T-helper 2 cell treated with Interferon-gamma antibody and Interleukin-4, amounts not matched to agents 5 μg/mL and 100 μg/mL, for 36 hours (primary cell): ENCODE results near the gene TYW3.
"Not testable (repeated sequence)": the region's sequence is repeated elsewhere in the genome, so short reads cannot be mapped to it uniquely, and the experiment has no call there.

Experiments
- DNase-seq: peaks from one replicate; pipeline ENCODE4 v3.0.0; 2021; ENCODE audit warnings: low spot score
- H3K27ac Mint-ChIP-seq: one replicate; pipeline ENCODE4 v1.8.0; 2021; ENCODE audit warnings: mild to moderate bottlenecking, mixed read lengths
- H3K27me3 Mint-ChIP-seq: one replicate; pipeline ENCODE4 v1.8.0; 2021; ENCODE audit warnings: low read depth, mixed read lengths
- H3K36me3 Mint-ChIP-seq: one replicate; pipeline ENCODE4 v1.8.0; 2021; ENCODE audit warnings: low read depth, mixed read lengths
- H3K4me1 Mint-ChIP-seq: one replicate; pipeline ENCODE4 v1.8.0; 2021; ENCODE audit warnings: low read depth, mixed read lengths
- H3K4me3 Mint-ChIP-seq: one replicate; pipeline ENCODE4 v1.8.0; 2022; ENCODE audit warnings: mild to moderate bottlenecking, moderate library complexity, mixed read lengths
- H3K9me3 Mint-ChIP-seq: one replicate; pipeline ENCODE4 v1.8.0; 2021; ENCODE audit warnings: mixed read lengths

TYW3 gene

DNA sequence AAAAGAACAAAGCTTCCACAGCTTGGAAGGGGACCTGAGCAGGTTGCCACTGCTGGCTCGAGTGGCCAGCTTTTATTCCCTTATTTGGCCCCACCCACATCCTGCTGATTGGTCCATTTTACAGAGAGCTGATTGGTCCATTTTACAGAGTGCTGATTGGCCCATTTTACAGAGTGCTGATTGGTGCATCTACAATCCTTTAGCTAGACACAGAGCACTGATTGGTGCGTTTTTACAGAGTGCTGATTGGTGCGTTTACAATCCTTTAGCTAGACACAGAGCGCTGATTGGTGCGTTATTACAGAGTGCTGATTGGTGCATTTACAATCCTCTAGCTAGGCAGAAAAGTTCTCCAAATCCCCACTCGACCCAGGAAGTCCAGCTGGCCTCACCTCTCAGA is 12.3 kb downstream of the TYW3 start:
- not testable (repeated sequence) for H3K4me3 Mint-ChIP-seq, H3K4me1 Mint-ChIP-seq, H3K27ac Mint-ChIP-seq, DNase-seq, H3K27me3 Mint-ChIP-seq
- Mint-ChIP-seq H3K36me3 (peaks cover 60% of the 10 kb centered on the region), H3K9me3 (peaks cover 12% of the 10 kb centered on the region)

DNA sequence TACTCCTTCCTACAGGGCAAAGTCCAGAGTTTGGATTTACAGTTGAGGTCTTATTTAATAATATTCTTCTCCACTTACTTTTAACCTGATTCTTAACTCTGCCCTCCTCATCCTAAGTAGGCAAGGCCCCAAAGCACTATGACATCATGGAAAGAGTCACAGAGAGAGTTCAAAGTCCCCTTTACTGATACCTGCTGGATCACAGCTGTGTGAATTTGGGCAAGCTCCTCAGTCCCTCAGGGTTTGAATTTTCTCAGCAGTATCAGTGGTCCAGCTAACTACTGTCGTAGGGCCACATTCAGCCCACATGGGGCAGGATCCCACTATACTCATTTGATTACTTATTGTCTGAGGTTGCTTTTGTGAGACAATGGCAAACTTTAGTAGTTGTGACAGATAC is 16.0 kb downstream of the TYW3 start:
- Mint-ChIP-seq H3K27ac (no peak overlapping the region), H3K4me1 (no peaks in the 10 kb centered on the region), H3K27me3 (no peaks in the 10 kb centered on the region), H3K9me3 (peaks cover 10% of the 10 kb centered on the region), H3K36me3 (peaks cover 48% of the 10 kb centered on the region), H3K4me3 (no peak overlapping the region)
- no peak for DNase-seq

DNA sequence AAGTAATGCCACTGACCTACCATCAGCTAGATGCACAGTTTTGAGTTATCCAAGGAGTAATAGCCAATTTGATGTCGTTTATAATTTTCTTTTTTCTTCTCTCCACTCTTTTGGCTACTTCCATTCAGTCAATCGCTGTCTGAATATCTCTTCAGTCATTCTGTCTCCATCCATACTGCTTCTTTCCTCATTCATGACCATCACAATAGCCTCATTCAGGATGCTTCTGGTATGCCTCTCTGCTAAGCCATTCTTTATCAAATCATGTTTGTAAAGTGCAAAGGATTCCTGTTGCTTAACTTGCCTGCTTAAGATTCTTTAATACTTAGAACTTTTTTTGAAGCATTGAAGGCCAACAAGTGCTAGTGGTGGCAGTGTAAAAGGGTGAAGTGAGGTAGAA is 20.2 kb downstream of the TYW3 start:
- peaks cover 19% of the 10 kb centered on the region for H3K9me3 Mint-ChIP-seq
- H3K4me3 Mint-ChIP-seq, result no peak overlapping the region
- no peaks in the 10 kb centered on the region for H3K27me3 Mint-ChIP-seq
- peaks cover 64% of the 10 kb centered on the region for H3K36me3 Mint-ChIP-seq
- no peak overlapping the region for H3K27ac Mint-ChIP-seq
- DNase-seq, result no peak
- no peaks in the 10 kb centered on the region for H3K4me1 Mint-ChIP-seq

DNA sequence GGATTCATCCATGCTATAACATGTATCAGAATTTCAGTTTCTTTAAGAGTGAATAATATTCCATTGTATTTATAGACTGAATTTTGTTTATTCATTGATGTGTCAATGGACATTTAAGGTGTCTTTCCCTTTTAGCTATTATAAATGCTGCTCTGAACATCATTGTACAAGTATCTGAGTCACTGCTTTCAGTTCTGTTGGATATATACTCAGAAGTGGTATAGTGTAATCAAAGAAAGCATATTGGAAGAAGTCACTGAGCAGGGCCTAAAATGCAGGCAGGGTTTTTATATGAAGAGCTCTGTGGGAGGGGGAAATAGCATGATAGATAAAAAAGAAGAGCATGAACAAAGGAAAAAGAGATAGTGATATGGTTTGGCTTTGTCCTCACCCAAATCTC is 22.5 kb downstream of the TYW3 start:
- peaks cover 20% of the 10 kb centered on the region for H3K9me3 Mint-ChIP-seq
- H3K4me3 Mint-ChIP-seq, result no peak overlapping the region
- no peaks in the 10 kb centered on the region for H3K27me3 Mint-ChIP-seq
- DNase-seq, result no peak
- H3K27ac Mint-ChIP-seq, result no peak overlapping the region
- no peaks in the 10 kb centered on the region for H3K4me1 Mint-ChIP-seq
- H3K36me3 Mint-ChIP-seq, result peaks cover 78% of the 10 kb centered on the region

DNA sequence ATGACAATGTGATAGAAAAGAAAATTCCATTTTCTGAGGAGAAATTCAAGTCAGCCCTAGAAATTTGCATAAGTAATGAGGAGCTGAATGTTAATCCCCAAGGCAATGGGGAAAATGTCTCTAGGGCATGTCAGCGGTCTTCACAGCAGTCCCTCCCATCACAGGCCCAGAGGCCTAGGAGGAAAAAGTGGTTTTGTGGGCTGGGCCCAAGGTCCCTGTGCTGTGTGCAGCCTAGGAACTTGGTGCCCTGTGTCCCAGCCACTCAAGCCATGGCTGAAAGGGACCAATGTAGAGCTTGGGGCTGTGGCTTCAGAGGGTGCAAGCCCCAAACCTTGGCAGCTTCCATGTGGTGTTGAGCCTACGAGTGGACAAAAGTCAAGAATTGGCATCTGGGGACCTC is 23.7 kb downstream of the TYW3 start:
- peaks cover 79% of the 10 kb centered on the region for H3K36me3 Mint-ChIP-seq
- H3K4me1 Mint-ChIP-seq, DNase-seq, H3K27me3 Mint-ChIP-seq, H3K27ac Mint-ChIP-seq, H3K4me3 Mint-ChIP-seq: not testable (repeated sequence)
- H3K9me3 Mint-ChIP-seq, result peaks cover 20% of the 10 kb centered on the region

DNA sequence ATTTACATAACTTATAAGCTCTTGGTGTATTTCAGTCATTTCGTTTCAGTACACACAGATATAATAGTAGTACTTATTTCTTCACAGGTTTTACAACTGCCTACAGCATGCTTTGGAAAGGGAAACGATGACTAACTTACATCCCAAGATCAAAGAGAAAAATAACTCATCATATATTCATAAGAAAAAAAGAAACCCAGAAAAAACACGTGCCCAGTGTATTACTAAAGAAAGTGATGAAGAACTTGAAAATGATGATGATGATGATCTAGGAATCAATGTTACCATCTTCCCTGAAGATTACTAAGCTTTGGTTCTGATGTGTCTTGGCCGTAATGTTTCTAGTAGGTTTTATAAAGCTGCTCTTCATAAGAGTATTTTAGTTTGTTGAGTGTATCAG is 30.9 kb downstream of the TYW3 start:
- no peak for DNase-seq
- no peaks in the 10 kb centered on the region for H3K9me3 Mint-ChIP-seq
- peaks cover 36% of the 10 kb centered on the region for H3K36me3 Mint-ChIP-seq
- H3K27me3 Mint-ChIP-seq, result no peaks in the 10 kb centered on the region
- H3K4me3 Mint-ChIP-seq, result no peak overlapping the region
- H3K4me1 Mint-ChIP-seq, result peaks cover 4% of the 10 kb centered on the region
- H3K27ac Mint-ChIP-seq, result no peak overlapping the region

DNA sequence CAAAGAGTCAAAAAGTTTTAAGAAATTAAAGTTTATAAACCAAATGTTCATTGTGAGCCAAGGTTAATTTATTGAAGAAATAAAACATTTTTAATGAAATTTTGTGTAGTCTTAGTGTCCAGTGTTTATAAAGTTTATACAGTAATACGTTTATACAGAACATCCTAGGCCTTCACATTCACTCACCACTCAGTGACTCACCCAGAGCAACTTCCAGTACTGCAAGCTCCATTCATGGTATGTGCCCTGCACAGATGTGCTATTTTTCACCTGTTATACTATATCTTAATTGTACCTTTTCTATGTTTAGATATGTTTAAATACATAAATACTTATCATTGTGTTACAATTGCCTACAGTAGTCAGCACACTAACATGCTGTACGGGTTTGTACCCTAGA is 33.6 kb downstream of the TYW3 start:
- Mint-ChIP-seq H3K27ac (no peak overlapping the region), H3K9me3 (no peaks in the 10 kb centered on the region), H3K36me3 (peaks cover 15% of the 10 kb centered on the region), H3K4me3 (no peak overlapping the region), H3K27me3 (no peaks in the 10 kb centered on the region), H3K4me1 (peaks cover 4% of the 10 kb centered on the region)
- no peak for DNase-seq

DNA sequence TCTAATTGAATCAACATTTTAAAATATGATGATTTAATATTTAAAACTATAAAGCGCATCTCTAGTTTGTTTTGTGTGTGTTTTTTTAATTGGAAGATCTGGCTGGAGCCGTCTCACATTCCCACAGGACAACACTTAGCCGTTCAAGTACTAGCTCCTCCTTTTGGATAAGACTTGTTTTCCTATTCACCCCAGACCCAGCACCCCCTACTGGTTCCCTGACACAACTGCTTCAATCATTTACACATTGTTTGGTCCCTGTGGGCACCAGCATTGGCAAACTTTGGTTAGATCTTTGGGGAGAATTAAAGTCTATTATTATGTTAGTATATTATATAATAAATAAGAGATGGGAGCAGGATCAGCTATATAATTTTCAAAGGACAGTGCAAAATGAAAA is 34.5 kb downstream of the TYW3 start:
- no peak for DNase-seq
- Mint-ChIP-seq H3K27me3 (no peaks in the 10 kb centered on the region), H3K4me1 (peaks cover 4% of the 10 kb centered on the region), H3K4me3 (no peak overlapping the region), H3K36me3 (peaks cover 10% of the 10 kb centered on the region), H3K27ac (no peak overlapping the region), H3K9me3 (no peaks in the 10 kb centered on the region)

DNA sequence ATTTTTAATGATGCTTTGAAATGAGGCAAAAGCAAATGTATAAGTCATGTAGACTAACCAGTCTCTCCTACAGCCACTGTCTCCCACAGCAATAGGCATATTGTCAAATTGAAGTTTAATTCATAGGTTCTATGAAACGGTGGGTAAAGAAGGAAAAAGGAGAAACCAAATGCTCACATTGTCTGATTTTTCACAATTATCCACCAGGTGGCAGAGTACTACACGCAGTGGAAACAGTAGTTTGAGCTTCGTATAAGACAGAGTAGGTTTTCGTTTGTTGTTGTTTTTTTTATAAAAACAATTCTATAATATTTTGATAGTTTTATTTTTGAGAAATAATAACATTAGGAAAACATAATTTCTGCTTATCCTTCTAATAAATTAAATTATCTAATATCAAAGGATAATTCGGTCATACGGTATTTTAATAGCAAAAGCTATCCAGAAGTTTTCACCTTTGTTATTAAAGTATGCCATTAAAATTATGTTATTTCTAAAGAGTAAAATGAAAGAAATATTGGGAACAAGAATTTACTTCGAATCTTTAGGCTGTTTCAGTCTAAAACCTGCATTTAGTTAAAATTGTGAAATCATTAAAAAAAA is 39.1 kb downstream of the TYW3 start:
- H3K27me3 Mint-ChIP-seq, result peaks cover 5% of the 10 kb centered on the region
- DNase-seq, result no peak

DNA sequence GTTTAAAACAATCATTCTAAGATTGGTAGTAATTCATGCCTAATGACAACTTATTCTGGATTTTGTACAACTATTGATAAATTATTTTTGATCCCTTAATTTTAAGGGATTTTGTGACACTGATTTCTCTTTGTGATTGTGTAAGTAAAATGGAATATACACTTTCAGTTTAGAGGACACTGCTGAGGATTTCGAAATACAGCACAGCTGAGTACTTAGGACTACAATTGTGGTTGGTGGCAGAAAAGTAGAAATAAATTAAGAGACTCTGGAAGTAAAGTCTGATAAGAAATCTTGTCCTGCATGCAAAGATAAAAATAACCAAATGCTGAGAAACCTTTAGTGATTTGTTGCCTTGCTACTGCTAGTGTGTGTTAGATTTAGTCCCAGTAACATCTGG is 40.0 kb downstream of the TYW3 start:
- Mint-ChIP-seq H3K36me3 (no peaks in the 10 kb centered on the region), H3K27ac (no peak overlapping the region), H3K4me1 (no peaks in the 10 kb centered on the region), H3K9me3 (no peaks in the 10 kb centered on the region), H3K4me3 (no peak overlapping the region), H3K27me3 (peaks cover 5% of the 10 kb centered on the region)
- no peak for DNase-seq

More for the DNA sequence above, 39.1 kb downstream of the TYW3 start:
- Mint-ChIP-seq H3K27ac (no peak overlapping the region), H3K4me3 (no peak overlapping the region), H3K4me1 (no peaks in the 10 kb centered on the region), H3K9me3 (no peaks in the 10 kb centered on the region), H3K36me3 (no peaks in the 10 kb centered on the region)

DNA sequence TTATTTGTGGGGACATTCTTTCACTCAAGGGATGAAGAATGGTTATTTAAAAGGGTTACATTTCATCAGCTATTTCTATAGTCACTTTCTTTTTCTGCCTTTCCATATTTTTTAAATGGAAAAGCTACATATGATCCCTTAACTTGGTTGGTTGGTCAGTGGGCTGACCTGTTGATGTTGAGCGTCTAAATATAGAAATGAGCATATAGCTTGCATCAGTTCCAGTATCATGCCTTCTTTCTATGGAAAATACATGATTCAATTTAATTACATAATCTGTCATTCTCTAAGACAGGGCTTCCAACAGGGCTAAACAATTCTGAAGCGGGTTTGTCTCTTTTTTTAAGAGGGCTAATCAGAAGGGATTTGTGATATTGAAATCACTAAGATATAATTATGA is 40.6 kb downstream of the TYW3 start:
- H3K27ac Mint-ChIP-seq, result no peak overlapping the region
- H3K27me3 Mint-ChIP-seq, result peaks cover 10% of the 10 kb centered on the region

DNA sequence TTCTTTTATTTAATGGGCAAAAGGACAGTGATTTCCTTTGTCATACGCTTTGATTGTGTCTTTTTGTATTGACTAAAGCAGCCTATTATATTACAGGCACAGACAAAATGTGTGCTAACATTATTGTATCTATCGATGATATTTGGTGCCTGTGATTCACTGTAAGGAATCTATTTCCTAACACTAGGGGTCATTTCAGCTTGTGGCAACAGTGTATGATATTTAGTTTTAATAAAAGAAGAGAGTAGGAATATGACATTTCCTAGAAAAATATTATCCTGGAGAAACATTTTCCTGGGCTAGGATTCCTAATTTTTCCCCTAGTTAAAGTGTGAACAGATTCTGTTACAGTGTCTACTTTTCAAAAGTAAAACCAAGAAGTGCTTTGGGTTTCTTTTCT is 42.8 kb downstream of the TYW3 start:
- no peak for DNase-seq
- Mint-ChIP-seq H3K27ac (no peak overlapping the region), H3K4me3 (no peak overlapping the region), H3K9me3 (no peaks in the 10 kb centered on the region), H3K4me1 (no peaks in the 10 kb centered on the region), H3K27me3 (peaks cover 12% of the 10 kb centered on the region), H3K36me3 (no peaks in the 10 kb centered on the region)

More for the DNA sequence above, 40.6 kb downstream of the TYW3 start:
- H3K9me3 Mint-ChIP-seq, result no peaks in the 10 kb centered on the region
- no peaks in the 10 kb centered on the region for H3K4me1 Mint-ChIP-seq
- H3K36me3 Mint-ChIP-seq, result no peaks in the 10 kb centered on the region
- no peak overlapping the region for H3K4me3 Mint-ChIP-seq
- no peak for DNase-seq

DNA sequence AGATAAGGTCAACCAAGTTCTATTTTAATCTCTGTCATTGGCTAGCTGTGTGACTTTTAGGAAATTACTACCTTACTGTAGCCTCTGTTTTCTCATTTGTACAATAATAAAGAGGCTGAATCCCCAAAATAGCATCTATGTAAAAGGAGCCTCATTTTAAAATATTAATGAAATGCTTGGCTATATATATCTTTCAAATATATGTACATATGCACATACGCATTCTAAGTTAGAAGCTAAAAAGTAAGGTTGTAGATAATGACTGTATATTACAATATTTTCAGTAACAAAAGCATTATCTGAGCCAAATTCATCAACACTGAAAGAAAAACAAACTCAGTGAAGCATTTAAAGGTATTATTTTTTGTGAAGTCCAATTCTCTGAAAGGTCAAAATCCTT is 44.6 kb downstream of the TYW3 start:
- Mint-ChIP-seq H3K4me3 (no peak overlapping the region), H3K27me3 (peaks cover 12% of the 10 kb centered on the region)

DNA sequence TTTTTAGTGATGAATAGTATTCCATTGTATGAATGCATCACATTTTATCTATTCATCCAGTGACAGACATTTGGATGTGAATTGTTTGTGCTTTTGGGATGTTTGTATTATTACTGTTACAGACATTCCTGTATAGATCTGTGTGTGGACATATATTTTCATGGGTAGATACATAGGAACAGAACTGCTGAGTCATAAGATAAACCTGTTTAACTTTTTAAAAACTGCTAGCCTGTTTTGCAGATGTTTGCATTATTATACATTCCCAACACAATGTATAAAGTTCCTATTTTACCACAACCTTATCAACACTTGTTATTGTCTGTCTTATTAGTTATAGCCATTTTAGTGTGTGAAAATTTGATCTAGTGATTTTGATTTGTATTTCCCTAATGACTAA is 46.8 kb downstream of the TYW3 start:
- Mint-ChIP-seq H3K4me1 (no peaks in the 10 kb centered on the region), H3K36me3 (no peaks in the 10 kb centered on the region), H3K27me3 (peaks cover 7% of the 10 kb centered on the region), H3K4me3 (no peak overlapping the region), H3K9me3 (no peaks in the 10 kb centered on the region), H3K27ac (no peak overlapping the region)
- no peak for DNase-seq

More for the DNA sequence above, 44.6 kb downstream of the TYW3 start:
- H3K36me3 Mint-ChIP-seq, result no peaks in the 10 kb centered on the region
- no peaks in the 10 kb centered on the region for H3K9me3 Mint-ChIP-seq
- DNase-seq, result no peak
- H3K4me1 Mint-ChIP-seq, result no peaks in the 10 kb centered on the region
- H3K27ac Mint-ChIP-seq, result no peak overlapping the region

DNA sequence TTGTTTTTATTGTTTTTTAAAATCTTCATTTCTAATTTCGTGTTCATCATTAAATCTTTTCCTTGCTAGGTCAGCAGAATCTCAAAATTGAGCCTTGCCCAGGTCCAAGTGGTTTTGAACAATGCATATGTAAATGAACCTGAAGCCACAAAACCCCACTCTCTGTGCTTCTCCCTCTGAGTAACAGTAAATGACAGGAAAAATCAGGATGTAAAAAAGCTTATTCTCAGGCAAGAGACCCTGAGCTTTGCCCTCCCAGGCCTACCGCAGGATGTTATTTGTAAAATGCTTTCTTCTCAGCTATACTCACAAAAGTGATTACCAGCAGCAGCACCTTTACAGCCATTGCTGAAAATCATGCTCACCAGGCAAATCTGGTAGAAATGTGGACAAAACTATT is 47.6 kb downstream of the TYW3 start:
- no peak for DNase-seq
- H3K36me3 Mint-ChIP-seq, result no peaks in the 10 kb centered on the region
- peaks cover 7% of the 10 kb centered on the region for H3K27me3 Mint-ChIP-seq
- H3K27ac Mint-ChIP-seq, result no peak overlapping the region
- no peaks in the 10 kb centered on the region for H3K4me1 Mint-ChIP-seq
- no peak overlapping the region for H3K4me3 Mint-ChIP-seq
- H3K9me3 Mint-ChIP-seq, result no peaks in the 10 kb centered on the region
